IMR-90 (cell line): ENCODE measurements around the gene LIN9. TPM values are rescaled to one million over a fixed set of nuclear protein-coding genes. Genes with fewer than 3 reads are reported as not detected.

Experiments
- ATAC-seq: fragments of 200-7000 bp; cut with Tn5 transposase; 2 replicates; pipeline ENCODE4 v1.9.1; 2020; ENCODE audit warnings: low read depth, mild to moderate bottlenecking, moderate library complexity
- BruUV-seq: library from RNA; stranded (reverse); fragments of 400-500 nt; replicated peaks from 2 replicates; lab custom pipeline; 2021; lab: Mats Ljungman, UMichigan
- CTCF ChIA-PET: fragments of 300-600 bp; formaldehyde crosslinking; extraction: SDS; loops from one replicate; lab custom pipeline; 2021; ENCODE audit warnings: antibody characterized with exemption; lab: Yijun Ruan, JAX
- POLR2A ChIA-PET: fragments of 300-600 bp; sonication (Branson Sonifier 250); formaldehyde crosslinking; loops from one replicate; lab custom pipeline; 2022; ENCODE audit warnings: antibody characterized with exemption; ENCODE audit not compliant: unreplicated experiment; lab: Charles Lee
- DNase-seq: peaks from one replicate; pipeline ENCODE4 v3.0.0; 2013
- H2AFZ ChIP-seq: replicated peaks from 2 replicates; pipeline ENCODE3; 2013; ENCODE audit warnings: low read length, mild to moderate bottlenecking; ENCODE audit not compliant: poor library complexity
- H2AK5ac ChIP-seq: 2 replicates; pipeline ENCODE4 v1.6.1; 2013; ENCODE audit warnings: low read depth, low read length, inconsistent platforms
- H2AK9ac ChIP-seq: replicated peaks from 2 replicates; pipeline ENCODE3; 2013; ENCODE audit warnings: mild to moderate bottlenecking, low read depth, low read length, moderate library complexity; ENCODE audit not compliant: poor library complexity
- H2BK120ac ChIP-seq: 2 replicates; pipeline ENCODE4 v1.6.1; 2013; ENCODE audit warnings: low read depth, low read length, inconsistent platforms
- H2BK15ac ChIP-seq: 3 replicates; pipeline ENCODE4 v1.6.1; 2013; ENCODE audit warnings: low read depth, low read length, inconsistent platforms
- H2BK20ac ChIP-seq: 2 replicates; pipeline ENCODE4 v1.6.1; 2013; ENCODE audit warnings: low read depth, mild to moderate bottlenecking, inconsistent platforms, low read length, moderate library complexity
- H2BK5ac ChIP-seq: 2 replicates; pipeline ENCODE4 v1.6.1; 2013; ENCODE audit warnings: mild to moderate bottlenecking, low read depth, low read length, inconsistent platforms; ENCODE audit not compliant: poor library complexity, severe bottlenecking
- H3K14ac ChIP-seq: replicated peaks from 2 replicates; pipeline ENCODE4 v1.6.1; 2013; ENCODE audit warnings: low read depth, low read length, inconsistent platforms
- H3K18ac ChIP-seq: 2 replicates; pipeline ENCODE4 v1.6.1; 2013; ENCODE audit warnings: low read depth, low read length, control low read depth
- H3K23ac ChIP-seq: 2 replicates; pipeline ENCODE4 v1.6.1; 2013; ENCODE audit warnings: low read depth, low read length, inconsistent platforms
- H3K27ac ChIP-seq: 2 replicates; pipeline ENCODE4 v1.5.1; 2013; ENCODE audit warnings: mild to moderate bottlenecking, control low read depth, low read length; ENCODE audit not compliant: insufficient read depth
- H3K27me3 ChIP-seq: 2 replicates; pipeline ENCODE4 v1.6.1; 2013; ENCODE audit warnings: low read length; ENCODE audit not compliant: control insufficient read depth, insufficient read depth
- H3K36me3 ChIP-seq: 2 replicates; pipeline ENCODE4 v1.6.1; 2013; ENCODE audit warnings: low read length, mixed read lengths; ENCODE audit not compliant: control insufficient read depth, insufficient read depth
- H3K4ac ChIP-seq: 2 replicates; pipeline ENCODE4 v1.6.1; 2013; ENCODE audit warnings: low read depth, low read length, inconsistent platforms
- H3K4me1 ChIP-seq: 2 replicates; pipeline ENCODE4 v1.6.1; 2013; ENCODE audit warnings: low read length, mixed read lengths; ENCODE audit not compliant: control insufficient read depth, insufficient read depth
- H3K4me2 ChIP-seq: 2 replicates; pipeline ENCODE4 v1.6.1; 2013; ENCODE audit warnings: low read depth, mild to moderate bottlenecking, control low read depth, low read length, moderate library complexity
- H3K4me3 ChIP-seq: 2 replicates; pipeline ENCODE4 v1.5.1; 2013; ENCODE audit warnings: low read depth, mild to moderate bottlenecking, control low read depth, low read length, moderate library complexity; ENCODE audit not compliant: insufficient read depth
- H3K56ac ChIP-seq: 2 replicates; pipeline ENCODE4 v1.6.1; 2013; ENCODE audit warnings: low read length, inconsistent platforms; ENCODE audit not compliant: insufficient read depth; ENCODE audit errors: extremely low read depth
- H3K79me1 ChIP-seq, 2 experiments: 2 replicates each; pipeline ENCODE4 v1.6.1; 2013; ENCODE audit warnings: low read length in 2 of 2, inconsistent platforms in 1 of 2, low read depth in 1 of 2
- H3K9ac ChIP-seq: 2 replicates; pipeline ENCODE4 v1.6.1; 2013; ENCODE audit warnings: low read depth, low read length, control low read depth
- H3K9me1 ChIP-seq: 2 replicates; pipeline ENCODE4 v1.6.1; 2013; ENCODE audit warnings: low read length, inconsistent platforms; ENCODE audit not compliant: insufficient read depth
- H3K9me3 ChIP-seq: 2 replicates; pipeline ENCODE4 v1.6.1; 2013; ENCODE audit warnings: low read length; ENCODE audit not compliant: control insufficient read depth, insufficient read depth
- H4K20me1 ChIP-seq: 2 replicates; pipeline ENCODE4 v1.6.1; 2013; ENCODE audit warnings: low read length, inconsistent platforms; ENCODE audit not compliant: insufficient read depth
- H4K5ac ChIP-seq: 2 replicates; pipeline ENCODE4 v1.6.1; 2013; ENCODE audit warnings: mild to moderate bottlenecking, low read depth, low read length, control low read depth
- H4K8ac ChIP-seq, 2 experiments: 2 replicates each; pipeline ENCODE4 v1.6.1; 2013; ENCODE audit warnings: low read depth in 2 of 2, low read length in 2 of 2, control low read depth in 1 of 2, inconsistent platforms in 1 of 2
- H4K91ac ChIP-seq: 2 replicates; pipeline ENCODE4 v1.6.1; 2013; ENCODE audit warnings: low read depth, low read length, inconsistent platforms; ENCODE audit not compliant: insufficient read depth
- BHLHE40 ChIP-seq: fragments of 150-350 bp; IDR thresholded peaks from 2 replicates; pipeline ENCODE4 v1.6.1; 2016; ENCODE audit warnings: mild to moderate bottlenecking, low read depth, low read length
- CHD1 ChIP-seq: IDR thresholded peaks from 2 replicates; pipeline ENCODE4 v1.6.1; 2012; ENCODE audit warnings: low read depth, low read length, improper control_type of control experiment
- CTCF ChIP-seq: conservative IDR thresholded peaks from 2 replicates; pipeline ENCODE4 v1.5.1; 2012; ENCODE audit warnings: mild to moderate bottlenecking, low read depth, low read length, improper control_type of control experiment
- NFE2L2 ChIP-seq: fragments of 150-350 bp; IDR thresholded peaks from 2 replicates; pipeline ENCODE4 v1.6.1; 2016; ENCODE audit warnings: low read depth, mild to moderate bottlenecking, low read length
- WGBS, 2 experiments: methylation state at CpG; one replicate each; pipeline versions ENCODE4 v1.1.5 to v1.1.7; 2013; ENCODE audit warnings: missing lambda C conversion rate in 2 of 2; ENCODE audit not compliant: insufficient read length in 1 of 2; ENCODE audit errors: extremely low coverage in 2 of 2; 5-methylcytosine and 5-hydroxymethylcytosine counted together
- dilution Hi-C: fragments of 300-500 bp; cut with HindIII; formaldehyde crosslinking; loops from one replicate; pipeline ENCODE4 v1.14.3; 2018; ENCODE audit warnings: low sequenced_read_pairs; ENCODE audit not compliant: unreplicated experiment
- in situ Hi-C: fragments of 300-500 bp; cut with MboI; formaldehyde crosslinking; loops from 3 replicates; pipeline ENCODE4 v1.14.3; 2019; ENCODE audit warnings: low sequenced_read_pairs, inconsistent platforms, mixed read lengths
- intact Hi-C: fragments of 100-400 bp; cut with micrococcal nuclease; formaldehyde crosslinking; loops from 2 replicates; pipeline ENCODE4 v1.10.0; 2022
- polyA plus RNA-seq, 3 experiments: library from polyadenylated mRNA; depleted of rRNA; stranded (reverse); fragments of >200 nt; gene quantifications; 2 replicates each; pipeline ENCODE4 v1.2.3, GENCODE V29; 2012; ENCODE audit warnings: low replicate concordance in 1 of 3
- total RNA-seq: library from RNA; depleted of rRNA; stranded (reverse); fragments of >200 nt; gene quantifications from 2 replicates; pipeline ENCODE4 v1.2.3, GENCODE V29; 2012

Gene LIN9
- total and polyA plus RNA-seq, 2 of the 4 experiments (the other 2 are of a cell fraction), result 2.3 to 3.9 TPM

DNA sequence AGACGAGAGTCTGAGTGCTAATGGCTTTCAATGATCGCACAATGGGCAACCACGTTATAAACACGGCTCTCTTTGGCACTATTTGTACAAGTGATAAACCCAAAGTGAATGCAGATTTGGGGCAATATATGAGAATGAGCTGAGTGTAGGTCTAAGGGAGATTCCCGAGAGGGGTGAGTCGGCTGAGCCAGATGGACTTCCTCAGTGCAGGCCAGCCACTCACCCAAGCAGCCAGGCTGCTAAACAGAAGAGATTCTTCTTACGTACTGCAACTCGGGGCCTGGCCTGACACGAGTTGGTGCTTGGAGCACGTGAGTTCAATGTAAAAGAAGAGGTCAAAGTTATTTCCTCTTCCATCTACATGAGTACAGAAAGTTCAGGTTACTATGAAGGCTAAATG is 91.7 kb downstream of the LIN9 start:
- Histone ChIP-seq H2AFZ (no peak overlapping the region), H3K9ac (no peak overlapping the region), H3K79me1 (no peaks in the 10 kb centered on the region), H3K36me3 (no peaks in the 10 kb centered on the region), H3K9me1 (no peaks in the 10 kb centered on the region), H3K4ac (no peak overlapping the region), H3K23ac (no peak overlapping the region), H3K27ac (no peak overlapping the region), H4K20me1 (no peaks in the 10 kb centered on the region), H3K27me3 (peaks cover 10% of the 10 kb centered on the region), H2AK5ac (no peak overlapping the region), H4K91ac (no peak overlapping the region), H4K8ac (no peak overlapping the region), H3K4me3 (no peak overlapping the region), H3K56ac (no peak overlapping the region), H3K4me1 (no peaks in the 10 kb centered on the region), H2BK15ac (no peak overlapping the region), H2BK5ac (no peak overlapping the region), H2BK120ac (no peak overlapping the region), H3K9me3 (no peaks in the 10 kb centered on the region), H2BK20ac (no peak overlapping the region), H4K5ac (no peak overlapping the region), H3K18ac (no peak overlapping the region), H3K4me2 (no peak overlapping the region), H3K14ac (no peak overlapping the region), H2AK9ac (no peak overlapping the region)
- BruUV-seq, result no TSS peak
- dilution Hi-C loops, result no loop called here
- TF ChIP-seq CHD1 (no peak), NFE2L2 (no peak), CTCF (no peak), BHLHE40 (peak; percentile 49; the same call in 1 of the 2 replicates)
- CTCF ChIA-PET, result no interaction called here
- POLR2A ChIA-PET, result no interaction called here
- peak; percentile 77 for ATAC-seq
- intact Hi-C loops, result no loop called here
- in situ Hi-C loops, result no loop called here
- peak; percentile 73 for DNase-seq
- 100% methylated on average over 3 of the region's 10 CpGs; no CpG with 5 or more reads in 1 of the 2 experiments for WGBS, 2 experiments
